Left lung (tissue), 10 donors: ENCODE data around the gene TMEM170A. TPM values are rescaled to one million over a fixed set of nuclear protein-coding genes. Genes with fewer than 3 reads are reported as not detected.

Experiments
- ATAC-seq: fragments of 200-7000 bp; cut with Tn5 transposase; one replicate; pipeline ENCODE4 v1.9.1; 2020; ENCODE audit warnings: moderate library complexity
- DNase-seq, 4 donors: peaks; one replicate each; pipeline ENCODE4 v3.0.0-alpha.2; 2013 to 2020
- H3K27ac ChIP-seq, 2 donors: fragments of 200-600 bp; sonication (generic) in 1 of 2; one replicate each; pipeline versions ENCODE4 v1.5.0 to v1.8.0; 2020 to 2021
- H3K27me3 ChIP-seq, 2 donors: fragments of 200-600 bp; sonication (generic) in 1 of 2; one replicate each; pipeline versions ENCODE4 v1.5.0 to v1.8.0; 2020 to 2021
- H3K36me3 ChIP-seq, 2 donors: fragments of 200-600 bp; sonication (generic) in 1 of 2; one replicate each; pipeline versions ENCODE4 v1.5.0 to v1.8.0; 2020 to 2021
- H3K4me1 ChIP-seq, 2 donors: fragments of 200-600 bp; one replicate each; pipeline ENCODE4 v1.8.0; 2021
- H3K4me3 ChIP-seq, 2 donors: fragments of 200-600 bp; sonication (generic) in 1 of 2; one replicate each; pipeline versions ENCODE4 v1.5.0 to v1.8.0; 2020 to 2021; ENCODE audit warnings: mild to moderate bottlenecking in 1 of 2
- H3K9me3 ChIP-seq, 2 donors: fragments of 200-600 bp; sonication (generic) in 1 of 2; one replicate each; pipeline versions ENCODE4 v1.5.0 to v1.8.0; 2020 to 2021
- intact Hi-C, 2 donors: fragments of 100-400 bp; cut with DNase I; formaldehyde crosslinking; loops; one replicate each; pipeline versions ENCODE4 v1.11.2 to v1.14.2; 2022
- polyA plus RNA-seq, 6 donors: library from polyadenylated mRNA; unstranded; fragments of 120-200 nt; gene quantifications; one replicate each; pipeline ENCODE4 v1.2.1, GENCODE V29; 2013; ENCODE audit not compliant: insufficient read length in 6 of 6
- total RNA-seq, 2 donors: library from RNA; stranded (reverse); fragmentation: NEBNext Ultra II Directional; extraction: Animal tissue kit (Norgen Biotek cat#: 25700); gene quantifications; one replicate each; pipeline ENCODE4 v1.2.1, GENCODE V29; 2021
- TF ChIP-seq, protein P1 (sequence below), 2 donors: fragments of 200-600 bp; sonication (generic) in 1 of 2; IDR thresholded peaks; one replicate each; pipeline versions ENCODE4 v1.5.0 to v1.8.0; 2021; ENCODE audit warnings: antibody characterized with exemption in 2 of 2
- donor health status: DM: no; HTN: yes; CAD: no.
- donor health status: DM: no; HTN: no; CAD: no.

The TMEM170A gene
- total and polyA plus RNA-seq, 8 donors = 20.2 to 40.1 (median 34.8) TPM

- no peaks in the 10 kb centered on the region for H3K9me3 ChIP-seq
- intact Hi-C loops = no loop called here
- no peak overlapping the region for H3K27ac ChIP-seq
- no peaks in the 10 kb centered on the region for H3K27me3 ChIP-seq
- H3K4me1 ChIP-seq = peaks cover 7 to 37% of the 10 kb centered on the region in 2 donors
- DNase-seq = peak in 2 of 4 donors; percentile 91 to 93
- TF ChIP-seq, protein P1, sequence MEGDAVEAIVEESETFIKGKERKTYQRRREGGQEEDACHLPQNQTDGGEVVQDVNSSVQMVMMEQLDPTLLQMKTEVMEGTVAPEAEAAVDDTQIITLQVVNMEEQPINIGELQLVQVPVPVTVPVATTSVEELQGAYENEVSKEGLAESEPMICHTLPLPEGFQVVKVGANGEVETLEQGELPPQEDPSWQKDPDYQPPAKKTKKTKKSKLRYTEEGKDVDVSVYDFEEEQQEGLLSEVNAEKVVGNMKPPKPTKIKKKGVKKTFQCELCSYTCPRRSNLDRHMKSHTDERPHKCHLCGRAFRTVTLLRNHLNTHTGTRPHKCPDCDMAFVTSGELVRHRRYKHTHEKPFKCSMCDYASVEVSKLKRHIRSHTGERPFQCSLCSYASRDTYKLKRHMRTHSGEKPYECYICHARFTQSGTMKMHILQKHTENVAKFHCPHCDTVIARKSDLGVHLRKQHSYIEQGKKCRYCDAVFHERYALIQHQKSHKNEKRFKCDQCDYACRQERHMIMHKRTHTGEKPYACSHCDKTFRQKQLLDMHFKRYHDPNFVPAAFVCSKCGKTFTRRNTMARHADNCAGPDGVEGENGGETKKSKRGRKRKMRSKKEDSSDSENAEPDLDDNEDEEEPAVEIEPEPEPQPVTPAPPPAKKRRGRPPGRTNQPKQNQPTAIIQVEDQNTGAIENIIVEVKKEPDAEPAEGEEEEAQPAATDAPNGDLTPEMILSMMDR (IDR thresholded peaks at IDR 0.05) = no peak
- H3K4me3 ChIP-seq = no peak overlapping the region
- H3K36me3 ChIP-seq = no peaks in the 10 kb centered on the region
- ATAC-seq = no peak
These were observed 4.0 kb downstream of the TMEM170A start for GRCh38 chr16:75460446-75460845.

- Histone ChIP-seq H3K27me3 (no peaks in the 10 kb centered on the region), H3K27ac (no peak overlapping the region), H3K9me3 (no peaks in the 10 kb centered on the region), H3K4me3 (no peak overlapping the region), H3K36me3 (no peaks in the 10 kb centered on the region), H3K4me1 (peaks cover 7 to 34% of the 10 kb centered on the region in 2 donors)
- intact Hi-C loops = no loop called here
- TF ChIP-seq, protein P1 (IDR thresholded peaks at IDR 0.05) = no peak
- DNase-seq = no peak
- no peak for ATAC-seq
These were observed 4.8 kb downstream of the TMEM170A start for GRCh38 chr16:75459691-75460090.

- ATAC-seq = no peak
- no peak for DNase-seq
- H3K27ac ChIP-seq = no peak overlapping the region
- intact Hi-C loops = no loop called here
- no peaks in the 10 kb centered on the region for H3K9me3 ChIP-seq
- H3K4me3 ChIP-seq = no peak overlapping the region
- H3K36me3 ChIP-seq = no peaks in the 10 kb centered on the region
- no peaks in the 10 kb centered on the region for H3K27me3 ChIP-seq
- TF ChIP-seq, protein P1 (IDR thresholded peaks at IDR 0.05) = no peak
- peaks cover 7 to 31% of the 10 kb centered on the region in 2 donors for H3K4me1 ChIP-seq
These were observed 6.0 kb downstream of the TMEM170A start for GRCh38 chr16:75458439-75458838.

DNA sequence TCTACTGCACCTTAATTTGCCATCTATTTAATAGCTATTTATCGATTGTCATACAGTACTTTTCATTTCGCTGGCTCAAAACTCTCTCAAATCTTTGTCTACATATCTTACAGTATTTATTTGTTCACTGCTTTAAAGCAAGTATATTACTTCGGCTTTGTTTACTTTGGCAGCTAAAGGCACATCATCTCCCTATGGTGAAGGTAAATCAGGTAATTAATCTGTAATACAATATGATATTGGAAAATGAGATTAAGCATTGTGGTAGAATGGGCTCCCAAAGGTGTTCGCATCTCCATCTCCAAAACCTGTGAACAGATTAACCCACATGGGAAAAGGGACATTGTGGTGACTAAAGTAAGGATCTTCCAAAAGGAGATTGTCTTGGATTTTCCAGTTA is 6.5 kb downstream of the TMEM170A start:
- H3K27ac ChIP-seq = no peak overlapping the region
- peaks cover 8 to 31% of the 10 kb centered on the region in 2 donors for H3K4me1 ChIP-seq
- TF ChIP-seq, protein P1 (IDR thresholded peaks at IDR 0.05) = no peak
- no peaks in the 10 kb centered on the region for H3K36me3 ChIP-seq
- DNase-seq (no peak), ATAC-seq (no peak)
- H3K9me3 ChIP-seq = no peaks in the 10 kb centered on the region
- intact Hi-C loops = no loop called here
- no peak overlapping the region for H3K4me3 ChIP-seq
- H3K27me3 ChIP-seq = no peaks in the 10 kb centered on the region

DNA sequence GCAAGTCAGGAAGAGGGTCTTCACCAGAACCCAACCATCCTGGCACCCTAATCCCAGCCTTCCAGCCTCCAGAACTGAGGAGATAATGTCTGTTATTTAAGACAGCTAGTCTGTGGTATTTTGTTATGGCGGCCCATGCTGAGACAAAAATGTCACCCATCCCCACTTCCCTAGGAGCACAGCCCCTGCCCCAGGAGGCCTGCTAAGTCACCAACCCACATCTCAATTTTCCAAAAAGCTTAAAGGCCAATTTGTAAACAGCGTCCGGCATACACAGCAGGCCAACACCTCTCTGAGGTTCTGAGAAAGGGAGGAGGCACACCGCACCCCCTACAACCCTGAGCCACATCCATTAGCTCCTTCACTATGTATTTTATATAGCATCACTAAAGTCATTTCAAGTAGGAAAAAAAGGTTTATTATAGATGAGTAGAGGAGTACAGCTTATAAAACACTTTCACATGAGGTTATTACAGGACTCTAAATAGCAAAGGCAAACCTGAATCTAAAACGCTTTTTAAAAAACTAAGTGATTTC is 6.9 kb downstream of the TMEM170A start:
- H3K27ac ChIP-seq = no peak overlapping the region
- H3K4me1 ChIP-seq = peaks cover 5 to 28% of the 10 kb centered on the region in 2 donors
- DNase-seq = no peak
- TF ChIP-seq, protein P1 (IDR thresholded peaks at IDR 0.05) = no peak
- no peaks in the 10 kb centered on the region for H3K9me3 ChIP-seq
- no peaks in the 10 kb centered on the region for H3K27me3 ChIP-seq
- H3K4me3 ChIP-seq = no peak overlapping the region
- intact Hi-C loops = no loop called here
- ATAC-seq = no peak
- no peaks in the 10 kb centered on the region for H3K36me3 ChIP-seq
